Epithelial cell of esophagus (primary cell): Measurements from ENCODE around the gene ITPR2.

Experiments
- DNase-seq: peaks from one replicate; pipeline ENCODE4 v3.0.0; 2010; ENCODE audit warnings: low read depth
- H3K4me3 ChIP-seq: 2 replicates; pipeline ENCODE4 v1.5.1; 2011; ENCODE audit warnings: mild to moderate bottlenecking, low read length, control low read depth
- TF ChIP-seq, protein P1 (sequence below): IDR thresholded peaks from 2 replicates; pipeline ENCODE4 v1.5.1; 2011; ENCODE audit warnings: low read depth, mild to moderate bottlenecking, low read length, control low read depth, inconsistent platforms; ENCODE audit not compliant: insufficient read depth; ENCODE audit errors: missing control alignments

Gene ITPR2

GRCh38 chr12:26848156-26848825, 15.3 kb upstream of the ITPR2 start:
- DNase-seq: peak; percentile 69
- TF ChIP-seq, protein P1, sequence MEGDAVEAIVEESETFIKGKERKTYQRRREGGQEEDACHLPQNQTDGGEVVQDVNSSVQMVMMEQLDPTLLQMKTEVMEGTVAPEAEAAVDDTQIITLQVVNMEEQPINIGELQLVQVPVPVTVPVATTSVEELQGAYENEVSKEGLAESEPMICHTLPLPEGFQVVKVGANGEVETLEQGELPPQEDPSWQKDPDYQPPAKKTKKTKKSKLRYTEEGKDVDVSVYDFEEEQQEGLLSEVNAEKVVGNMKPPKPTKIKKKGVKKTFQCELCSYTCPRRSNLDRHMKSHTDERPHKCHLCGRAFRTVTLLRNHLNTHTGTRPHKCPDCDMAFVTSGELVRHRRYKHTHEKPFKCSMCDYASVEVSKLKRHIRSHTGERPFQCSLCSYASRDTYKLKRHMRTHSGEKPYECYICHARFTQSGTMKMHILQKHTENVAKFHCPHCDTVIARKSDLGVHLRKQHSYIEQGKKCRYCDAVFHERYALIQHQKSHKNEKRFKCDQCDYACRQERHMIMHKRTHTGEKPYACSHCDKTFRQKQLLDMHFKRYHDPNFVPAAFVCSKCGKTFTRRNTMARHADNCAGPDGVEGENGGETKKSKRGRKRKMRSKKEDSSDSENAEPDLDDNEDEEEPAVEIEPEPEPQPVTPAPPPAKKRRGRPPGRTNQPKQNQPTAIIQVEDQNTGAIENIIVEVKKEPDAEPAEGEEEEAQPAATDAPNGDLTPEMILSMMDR: no peak
- H3K4me3 ChIP-seq: no peak overlapping the region

DNA sequence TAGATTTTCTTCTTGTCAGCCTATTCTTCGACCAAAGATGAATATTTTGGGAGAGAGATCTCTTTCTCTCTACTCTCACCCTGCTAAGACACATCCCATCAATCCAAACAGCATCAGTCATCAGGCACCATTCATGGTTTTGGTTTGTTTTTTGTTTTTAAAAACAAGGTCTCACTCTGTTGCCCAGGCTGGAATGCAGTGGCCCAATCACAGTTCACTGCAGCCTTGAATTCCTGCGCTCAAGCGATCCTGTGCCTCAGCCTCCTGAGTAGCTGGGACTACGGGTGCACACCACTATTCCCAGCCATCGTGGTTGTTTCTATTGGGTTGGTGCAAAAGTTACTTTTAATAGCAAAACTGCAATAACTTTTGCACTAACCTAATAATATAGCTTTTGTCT, 14.4 kb upstream of the ITPR2 start:
- H3K4me3 ChIP-seq: no peak overlapping the region
- DNase-seq: no peak
- TF ChIP-seq, protein P1: no peak

GRCh38 chr12:26846416-26846815, 13.4 kb upstream of the ITPR2 start:
- DNase-seq: no peak
- H3K4me3 ChIP-seq: no peak overlapping the region
- TF ChIP-seq, protein P1: no peak

GRCh38 chr12:26845984-26846383, 13.0 kb upstream of the ITPR2 start:
- DNase-seq: no peak
- TF ChIP-seq, protein P1: no peak
- no peak overlapping the region for H3K4me3 ChIP-seq

GRCh38 chr12:26845057-26845666, 12.2 kb upstream of the ITPR2 start:
- no peak overlapping the region for H3K4me3 ChIP-seq
- peak; percentile 46 for DNase-seq
- TF ChIP-seq, protein P1: peak; percentile 57

DNA sequence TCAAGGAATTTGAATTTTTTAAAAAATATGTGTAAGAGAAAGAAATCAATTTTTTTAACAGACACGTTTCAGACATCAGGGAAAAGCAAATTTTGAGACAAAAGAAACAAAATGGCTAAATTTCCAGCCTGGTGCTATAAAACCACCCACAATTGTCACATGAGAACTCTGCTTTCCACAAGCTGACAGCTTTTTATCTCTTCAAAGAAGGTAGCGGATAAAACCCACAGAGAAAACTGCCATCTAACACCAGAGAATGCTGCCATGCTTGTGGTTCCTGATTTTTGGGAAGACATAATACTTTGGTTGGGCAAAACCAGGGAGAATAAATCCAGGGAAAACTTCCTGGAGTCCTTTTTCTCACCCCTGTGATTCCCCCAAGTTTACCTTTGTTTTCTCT, 10.3 kb upstream of the ITPR2 start:
- TF ChIP-seq, protein P1: no peak
- DNase-seq: no peak
- no peak overlapping the region for H3K4me3 ChIP-seq

DNA sequence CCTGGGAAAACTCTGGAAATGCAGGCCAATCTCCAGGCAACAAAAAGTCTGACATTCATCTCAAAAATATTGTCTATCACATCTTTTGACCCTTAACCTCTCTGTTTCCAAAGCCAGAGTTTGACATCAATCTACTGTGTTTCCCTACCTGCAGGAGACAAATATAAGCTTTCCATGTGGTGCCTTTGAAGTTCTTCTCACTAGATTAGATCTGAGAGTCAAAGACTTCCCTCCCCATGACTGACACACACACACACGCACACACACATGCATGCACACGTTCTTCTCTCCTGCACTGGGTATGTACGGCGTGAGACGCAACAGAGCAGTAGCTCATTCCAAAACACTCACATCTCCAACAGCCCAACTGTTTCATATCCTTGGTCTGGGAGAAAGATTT, 8.1 kb upstream of the ITPR2 start:
- H3K4me3 ChIP-seq: no peak overlapping the region
- TF ChIP-seq, protein P1: no peak
- DNase-seq: no peak
